Measurements from ENCODE around the gene GHRHR.

GHRHR gene

GRCh38 chr7:30995536-30995935, 31.8 kb downstream of the GHRHR start:
- H3K4me3 ChIP-seq (ENCODE audit: low read length): no peak overlapping the region
- no peak for DNase-seq (ENCODE audit: low read depth)
- no peak for TF ChIP-seq CTCF (conservative IDR thresholded peaks at IDR 0.05; ENCODE audit: low read length)

DNA sequence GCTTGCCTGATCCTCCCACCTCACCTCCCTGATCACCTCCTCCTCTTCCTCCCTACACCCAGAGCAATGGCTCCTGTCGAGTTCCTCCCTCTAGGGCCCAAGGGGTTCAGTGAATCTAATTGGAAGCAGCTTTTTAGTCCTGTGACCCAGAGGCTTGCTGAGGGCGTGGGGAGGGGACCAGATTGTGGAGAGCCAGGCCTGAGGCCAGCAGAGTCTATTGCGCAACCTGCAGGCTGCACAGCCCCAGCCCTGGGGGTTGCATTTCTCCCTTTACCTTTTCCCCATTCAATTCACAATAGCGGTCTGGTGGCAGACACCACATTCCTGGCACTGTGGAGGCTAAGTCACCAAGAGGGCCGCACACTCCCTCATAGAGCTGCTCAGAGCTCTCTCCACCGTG, 32.5 kb downstream of the GHRHR start:
- DNase-seq (ENCODE audit: low read depth): no peak

DNA sequence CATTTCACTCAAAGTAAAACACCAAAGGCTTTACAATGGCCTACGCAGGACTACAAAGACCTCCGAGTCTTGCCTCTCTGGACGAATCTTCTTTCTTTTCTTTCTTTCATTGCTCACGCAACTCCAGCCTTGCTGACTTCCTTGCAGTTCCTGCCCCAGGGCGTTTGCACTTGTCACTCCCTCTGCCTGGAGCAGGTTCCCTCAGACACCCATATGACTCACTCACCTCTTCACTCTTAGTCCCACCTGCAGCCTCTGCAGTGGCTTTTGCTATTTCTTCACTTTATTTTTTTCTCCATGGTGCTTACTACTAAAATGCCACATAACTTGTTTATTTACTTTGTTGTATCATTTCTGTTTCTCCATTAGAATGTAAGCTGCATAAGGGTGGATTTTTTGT, 33.1 kb downstream of the GHRHR start:
- no peak for DNase-seq (ENCODE audit: low read depth)
- TF ChIP-seq CTCF (conservative IDR thresholded peaks at IDR 0.05; ENCODE audit: low read length): no peak
- H3K4me3 ChIP-seq (ENCODE audit: low read length): no peak overlapping the region

More for the DNA sequence above, 32.5 kb downstream of the GHRHR start:
- TF ChIP-seq CTCF (conservative IDR thresholded peaks at IDR 0.05; ENCODE audit: low read length): no peak
- H3K4me3 ChIP-seq (ENCODE audit: low read length): no peak overlapping the region

GRCh38 chr7:30997316-30997715, 33.6 kb downstream of the GHRHR start:
- peak; percentile 3 for DNase-seq (ENCODE audit: low read depth)
- TF ChIP-seq CTCF (conservative IDR thresholded peaks at IDR 0.05; ENCODE audit: low read length): no peak
- no peak overlapping the region for H3K4me3 ChIP-seq (ENCODE audit: low read length)

DNA sequence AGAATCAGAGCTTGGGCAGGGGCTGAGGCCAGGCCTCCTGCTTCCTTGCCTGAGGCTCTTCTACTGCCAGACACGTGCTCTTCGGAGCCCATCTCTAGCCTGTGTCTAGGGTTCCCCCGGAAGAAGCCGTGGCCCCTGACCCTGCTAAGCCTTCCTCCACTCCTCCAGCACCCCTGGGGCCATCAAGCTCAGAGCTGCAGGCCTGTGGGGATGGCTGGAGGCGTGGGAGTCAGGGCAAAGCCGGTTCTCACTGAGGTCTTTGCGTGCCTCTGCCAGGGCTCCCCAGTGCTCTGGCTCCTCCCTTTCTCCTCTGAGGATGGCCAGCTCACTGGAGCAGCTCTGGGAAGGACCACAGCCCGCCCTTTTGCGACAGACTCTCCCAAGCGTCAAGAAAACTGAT, 34.4 kb downstream of the GHRHR start:
- no peak for DNase-seq (ENCODE audit: low read depth)
- H3K4me3 ChIP-seq (ENCODE audit: low read length): no peak overlapping the region
- TF ChIP-seq CTCF (conservative IDR thresholded peaks at IDR 0.05; ENCODE audit: low read length): no peak

DNA sequence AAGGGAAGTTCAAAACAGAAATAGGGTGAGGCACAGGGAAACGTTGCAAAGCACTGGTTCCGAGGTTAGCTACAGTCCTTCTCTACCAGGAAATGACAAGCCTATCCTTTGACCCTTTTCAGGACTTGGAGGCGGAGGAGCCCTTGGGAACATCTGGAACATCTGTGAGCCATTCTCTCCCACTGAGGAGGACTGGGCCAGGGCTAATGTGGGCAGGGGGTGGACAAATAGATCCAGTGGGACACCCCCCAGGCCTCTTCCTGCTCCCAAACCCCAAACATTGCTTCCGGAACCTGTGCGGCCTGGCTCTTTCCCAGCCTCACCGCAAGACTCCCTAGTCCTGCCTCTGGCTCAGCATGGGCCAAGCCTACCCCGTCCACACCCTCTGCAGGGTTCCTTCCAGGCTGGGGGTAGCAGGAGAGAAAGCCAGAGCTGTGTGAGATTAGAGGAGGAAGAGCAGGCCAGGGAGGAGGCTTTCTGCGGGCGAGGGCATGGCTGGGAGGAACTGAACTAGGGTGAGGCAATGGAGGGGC, 36.5 kb downstream of the GHRHR start:
- no peak for DNase-seq (ENCODE audit: low read depth)
- H3K4me3 ChIP-seq (ENCODE audit: low read length): no peak overlapping the region
- no peak for TF ChIP-seq CTCF (conservative IDR thresholded peaks at IDR 0.05; ENCODE audit: low read length)

DNA sequence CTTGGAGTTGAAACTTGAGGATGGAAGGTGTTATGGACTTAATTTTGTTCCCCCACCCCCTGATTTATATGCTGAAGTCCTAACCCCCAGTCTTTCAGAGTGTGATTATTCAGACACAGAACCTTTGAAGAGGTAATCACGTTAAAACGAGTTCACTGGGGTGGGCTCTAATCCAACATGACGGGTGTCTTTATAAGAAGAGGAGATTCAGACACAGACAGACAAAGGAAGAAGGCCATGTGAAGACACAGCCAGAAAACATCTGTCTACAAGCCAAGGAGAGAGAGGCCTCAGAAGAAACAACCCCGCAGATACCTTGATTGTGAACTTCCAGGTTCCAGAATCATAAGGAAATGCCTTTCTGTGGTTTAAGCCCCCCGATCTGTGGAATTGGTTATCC, 37.0 kb downstream of the GHRHR start:
- H3K4me3 ChIP-seq (ENCODE audit: low read length): no peak overlapping the region
- DNase-seq (ENCODE audit: low read depth): no peak
- TF ChIP-seq CTCF (conservative IDR thresholded peaks at IDR 0.05; ENCODE audit: low read length): no peak

Measured in AG10803 (cell line).